SK-N-SH treated with all-trans-retinoic acid at 6 μM for 48 hours (cell line): ENCODE results near the gene EXD3.

ENCODE experiments used
- ATAC-seq: fragments of 200-7000 bp; cut with Tn5 transposase; 3 replicates; pipeline ENCODE4 v1.9.1; 2020; ENCODE audit warnings: mild to moderate bottlenecking, moderate library complexity
- CREB5 ChIP-seq: fragments of 250-450 bp; sonication (Bioruptor Pico); IDR thresholded peaks from 2 replicates; pipeline ENCODE4 v1.5.1; 2020; ENCODE audit warnings: low read depth, mild to moderate bottlenecking, moderate library complexity
- CSDC2 ChIP-seq: fragments of 250-450 bp; sonication (Bioruptor Pico); IDR thresholded peaks from 2 replicates; pipeline ENCODE4 v1.5.0; 2020; ENCODE audit warnings: mild to moderate bottlenecking, moderate library complexity
- ESRRG ChIP-seq: fragments of 250-450 bp; sonication (Bioruptor Pico); IDR thresholded peaks from 2 replicates; pipeline ENCODE4 v1.6.1; 2021; ENCODE audit warnings: mild to moderate bottlenecking
- GLIS3 ChIP-seq: fragments of 250-450 bp; sonication (Bioruptor Pico); IDR thresholded peaks from 2 replicates; pipeline ENCODE4 v1.5.0; 2020; ENCODE audit warnings: mild to moderate bottlenecking, moderate library complexity
- ISL1 ChIP-seq: fragments of 250-450 bp; sonication (Bioruptor Pico); IDR thresholded peaks from 2 replicates; pipeline ENCODE4 v2.1.2; 2022; ENCODE audit warnings: mild to moderate bottlenecking, moderate library complexity
- OSR1 ChIP-seq: fragments of 250-450 bp; sonication (Bioruptor Pico); IDR thresholded peaks from 2 replicates; pipeline ENCODE4 v1.8.0; 2022; ENCODE audit warnings: moderate library complexity, mild to moderate bottlenecking, inconsistent platforms
- PATZ1 ChIP-seq: fragments of 250-450 bp; sonication (Bioruptor Pico); IDR thresholded peaks from 2 replicates; pipeline ENCODE4 v1.8.0; 2020; ENCODE audit warnings: mild to moderate bottlenecking, moderate library complexity, borderline replicate concordance
- POU6F1 ChIP-seq: fragments of 250-450 bp; sonication (Bioruptor Pico); IDR thresholded peaks from 2 replicates; pipeline ENCODE4 v1.8.0; 2021; ENCODE audit warnings: low read depth, mild to moderate bottlenecking, moderate library complexity, borderline replicate concordance
- RARB ChIP-seq: fragments of 250-450 bp; sonication (Bioruptor Pico); IDR thresholded peaks from 2 replicates; pipeline ENCODE4 v1.8.0; 2021; ENCODE audit warnings: mild to moderate bottlenecking, moderate library complexity
- SNAI2 ChIP-seq: fragments of 250-450 bp; sonication (Bioruptor Pico); IDR thresholded peaks from 2 replicates; pipeline ENCODE4 v1.5.0; 2020; ENCODE audit warnings: mild to moderate bottlenecking, moderate library complexity
- TCF4 ChIP-seq: fragments of 250-450 bp; sonication (Bioruptor Pico); IDR thresholded peaks from 2 replicates; pipeline ENCODE4 v1.8.0; 2021; ENCODE audit warnings: mild to moderate bottlenecking, moderate library complexity, borderline replicate concordance
- TOX ChIP-seq: fragments of 250-450 bp; sonication (Bioruptor Pico); IDR thresholded peaks from 2 replicates; pipeline ENCODE4 v1.8.0; 2021; ENCODE audit warnings: mild to moderate bottlenecking, moderate library complexity, borderline replicate concordance
- TSHZ2 ChIP-seq: fragments of 250-450 bp; sonication (Bioruptor Pico); IDR thresholded peaks from 2 replicates; pipeline ENCODE4 v1.5.0; 2020; ENCODE audit warnings: mild to moderate bottlenecking, moderate library complexity
- ZFP30 ChIP-seq: fragments of 450-650 bp; formaldehyde crosslinking; IDR thresholded peaks from 2 replicates; pipeline ENCODE4 v1.5.0; 2022; ENCODE audit warnings: mild to moderate bottlenecking, moderate library complexity
- ZNF565 ChIP-seq: fragments of 450-650 bp; formaldehyde crosslinking; conservative IDR thresholded peaks from 2 replicates; pipeline ENCODE4 v1.5.0; 2020; ENCODE audit warnings: low read depth, mild to moderate bottlenecking, moderate library complexity
- ZNF70 ChIP-seq: fragments of 450-650 bp; formaldehyde crosslinking; IDR thresholded peaks from 2 replicates; pipeline ENCODE4 v1.5.0; 2020; ENCODE audit warnings: mild to moderate bottlenecking, moderate library complexity
- ZNF8 ChIP-seq: fragments of 450-650 bp; formaldehyde crosslinking; IDR thresholded peaks from 2 replicates; pipeline ENCODE4 v1.5.0; 2020; ENCODE audit warnings: mild to moderate bottlenecking, moderate library complexity

EXD3 gene

GRCh38 chr9:137311171-137311985, 111.6 kb downstream of the EXD3 start:
- TF ChIP-seq ISL1 (CRISPR knock-in tag) (no peak), RARB (CRISPR knock-in tag) (no peak), CREB5 (CRISPR knock-in tag) (no peak), ZNF70 (CRISPR knock-in tag) (no peak)
- no peak for ATAC-seq

- no peak for ATAC-seq
- TF ChIP-seq ZFP30 (CRISPR knock-in tag) (no peak), ZNF565 (CRISPR knock-in tag) (no peak), ZNF8 (CRISPR knock-in tag) (no peak), TOX (CRISPR knock-in tag) (no peak), CSDC2 (CRISPR knock-in tag) (no peak), PATZ1 (no peak), TCF4 (CRISPR knock-in tag) (no peak), OSR1 (CRISPR knock-in tag) (no peak)
Observed at GRCh38 chr9:137310189-137311052, 112.5 kb downstream of the EXD3 start.

GRCh38 chr9:137309368-137310188, 113.4 kb downstream of the EXD3 start:
- no peak for ATAC-seq
- no peak for TF ChIP-seq SNAI2 (CRISPR knock-in tag)

- TF ChIP-seq GLIS3 (CRISPR knock-in tag) (no peak), POU6F1 (CRISPR knock-in tag) (no peak), RARB (CRISPR knock-in tag) (no peak), OSR1 (CRISPR knock-in tag) (no peak), ESRRG (no peak), ZFP30 (CRISPR knock-in tag) (no peak), SNAI2 (CRISPR knock-in tag) (no peak)
- ATAC-seq = no peak
Observed at GRCh38 chr9:137308057-137308619, 114.8 kb downstream of the EXD3 start.

- ATAC-seq = no peak
- TF ChIP-seq ESRRG (no peak), TCF4 (CRISPR knock-in tag) (no peak), TSHZ2 (CRISPR knock-in tag) (no peak)
Observed at GRCh38 chr9:137307255-137308056, 115.5 kb downstream of the EXD3 start.
